Tibial artery (tissue), 4 donors: ENCODE data around the gene C4orf54.

Source experiments
- DNase-seq, 2 donors: peaks; one replicate each; pipeline ENCODE4 v3.0.0-alpha.2; 2019
- H3K27ac ChIP-seq, 2 donors: fragments of 200-600 bp; sonication (generic) in 1 of 2; 1 replicate in 1 of 2; 2 replicates in 1 of 2; pipeline ENCODE4 v1.5.1; 2018 to 2019; ENCODE audit warnings: mild to moderate bottlenecking in 1 of 2
- H3K27me3 ChIP-seq, 2 donors: fragments of 200-600 bp; sonication (generic) in 1 of 2; one replicate each; pipeline versions ENCODE4 v1.5.1 to v1.6.0; 2016 to 2019
- H3K36me3 ChIP-seq, 3 donors: fragments of 200-600 bp; sonication (generic) in 2 of 3; one replicate each; pipeline ENCODE4 v1.5.1; 2016 to 2019; ENCODE audit warnings: mild to moderate bottlenecking in 2 of 3
- H3K4me1 ChIP-seq, 4 donors: fragments of 200-600 bp; sonication (generic) in 2 of 4; 1 replicate in 3 of 4; 2 replicates in 1 of 4; pipeline ENCODE4 v1.5.1; 2016 to 2019
- H3K4me3 ChIP-seq, 2 donors: fragments of 200-600 bp; sonication (generic) in 1 of 2; 1 replicate in 1 of 2; 2 replicates in 1 of 2; pipeline ENCODE4 v1.5.1; 2018 to 2019; ENCODE audit warnings: mild to moderate bottlenecking in 2 of 2
- H3K9me3 ChIP-seq, 3 donors: fragments of 200-600 bp; sonication (generic) in 1 of 3; one replicate each; pipeline ENCODE4 v1.5.1; 2016 to 2019
- intact Hi-C: fragments of 100-400 bp; cut with DNase I; formaldehyde crosslinking; loops from one replicate; pipeline ENCODE4 v1.15.0; 2023; ENCODE audit warnings: low total_unique reads
- TF ChIP-seq, protein P1 (sequence below), 2 experiments: fragments of 200-600 bp in 1 of 2; fragments of 450-650 bp in 1 of 2; IDR thresholded peaks; one replicate each; pipeline ENCODE4 v1.5.1; 2017 to 2019; ENCODE audit warnings: antibody characterized with exemption in 2 of 2, mild to moderate bottlenecking in 1 of 2, moderate library complexity in 1 of 2

The C4orf54 gene

GRCh38 chr4:99612704-99613103 is 44.9 kb downstream of the C4orf54 start:
- Histone ChIP-seq H3K4me3 (no peak overlapping the region), H3K9me3 (no peaks in the 10 kb centered on the region), H3K36me3 (no peaks in the 10 kb centered on the region), H3K4me1 (peaks cover 0 to 25% (median 12%) of the 10 kb centered on the region in 4 donors), H3K27me3 (no peaks in the 10 kb centered on the region), H3K27ac (no peak overlapping the region)
- TF ChIP-seq, protein P1, sequence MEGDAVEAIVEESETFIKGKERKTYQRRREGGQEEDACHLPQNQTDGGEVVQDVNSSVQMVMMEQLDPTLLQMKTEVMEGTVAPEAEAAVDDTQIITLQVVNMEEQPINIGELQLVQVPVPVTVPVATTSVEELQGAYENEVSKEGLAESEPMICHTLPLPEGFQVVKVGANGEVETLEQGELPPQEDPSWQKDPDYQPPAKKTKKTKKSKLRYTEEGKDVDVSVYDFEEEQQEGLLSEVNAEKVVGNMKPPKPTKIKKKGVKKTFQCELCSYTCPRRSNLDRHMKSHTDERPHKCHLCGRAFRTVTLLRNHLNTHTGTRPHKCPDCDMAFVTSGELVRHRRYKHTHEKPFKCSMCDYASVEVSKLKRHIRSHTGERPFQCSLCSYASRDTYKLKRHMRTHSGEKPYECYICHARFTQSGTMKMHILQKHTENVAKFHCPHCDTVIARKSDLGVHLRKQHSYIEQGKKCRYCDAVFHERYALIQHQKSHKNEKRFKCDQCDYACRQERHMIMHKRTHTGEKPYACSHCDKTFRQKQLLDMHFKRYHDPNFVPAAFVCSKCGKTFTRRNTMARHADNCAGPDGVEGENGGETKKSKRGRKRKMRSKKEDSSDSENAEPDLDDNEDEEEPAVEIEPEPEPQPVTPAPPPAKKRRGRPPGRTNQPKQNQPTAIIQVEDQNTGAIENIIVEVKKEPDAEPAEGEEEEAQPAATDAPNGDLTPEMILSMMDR (IDR thresholded peaks at IDR 0.05) = no peak
- intact Hi-C loops = no loop called here
- no peak for DNase-seq

DNA sequence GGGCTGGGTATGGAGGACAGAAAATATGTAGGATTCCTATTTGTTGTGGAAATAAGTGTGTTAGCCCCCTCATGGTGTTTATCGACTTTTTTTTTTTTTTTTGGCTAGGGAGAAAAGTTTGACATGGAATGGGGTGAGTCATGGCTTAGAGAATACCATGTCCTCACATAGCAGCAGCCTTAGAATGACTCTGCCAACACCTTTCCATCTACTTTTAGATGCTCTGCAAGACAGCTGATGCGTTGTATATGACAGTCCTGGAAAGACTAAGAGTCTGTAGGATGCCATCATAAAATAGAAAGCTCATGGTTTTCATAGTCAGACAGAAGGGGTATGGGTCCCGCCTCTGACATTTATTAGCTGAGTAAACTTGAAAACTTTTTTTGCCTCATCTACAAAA is 45.3 kb downstream of the C4orf54 start:
- no peaks in the 10 kb centered on the region for H3K36me3 ChIP-seq
- H3K4me1 ChIP-seq = peaks cover 0 to 25% (median 12%) of the 10 kb centered on the region in 4 donors
- no peak for DNase-seq
- no peaks in the 10 kb centered on the region for H3K9me3 ChIP-seq
- no peaks in the 10 kb centered on the region for H3K27me3 ChIP-seq
- H3K4me3 ChIP-seq = no peak overlapping the region
- intact Hi-C loops = no loop called here
- H3K27ac ChIP-seq = no peak overlapping the region
- TF ChIP-seq, protein P1 (IDR thresholded peaks at IDR 0.05) = no peak

DNA sequence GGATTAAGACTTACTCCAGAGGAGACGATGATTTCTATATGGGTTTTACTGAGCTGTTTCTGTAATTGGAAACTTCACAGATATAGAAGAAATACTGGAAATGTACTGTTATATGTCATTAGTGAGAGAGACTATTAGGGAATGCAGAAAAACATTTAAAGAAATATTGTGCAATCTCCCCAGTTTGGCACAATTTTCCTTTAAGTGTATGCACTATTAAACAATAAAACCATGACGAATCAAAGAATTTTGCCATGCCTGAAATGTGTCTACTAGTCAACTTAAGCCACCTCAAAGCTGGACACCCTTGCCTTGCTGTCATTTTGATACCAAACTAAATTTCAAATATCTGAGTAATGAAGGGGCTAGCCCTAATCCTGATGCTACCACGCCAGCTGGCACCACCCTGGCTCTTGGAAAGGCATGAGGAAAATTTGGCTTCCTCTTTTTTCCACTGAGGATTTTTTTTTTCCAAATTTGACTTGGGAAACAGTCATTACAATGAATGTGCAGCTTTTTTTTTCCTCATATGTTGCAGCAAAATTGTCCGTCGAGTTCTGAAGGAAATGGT is 46.9 kb downstream of the C4orf54 start:
- TF ChIP-seq, protein P1 (IDR thresholded peaks at IDR 0.05) = no peak
- intact Hi-C loops = no loop called here
- Histone ChIP-seq H3K36me3 (no peaks in the 10 kb centered on the region), H3K27ac (peak overlapping the region in 1 of 2 donors; percentile 27), H3K4me1 (peaks cover 0 to 25% (median 10%) of the 10 kb centered on the region in 4 donors), H3K27me3 (no peaks in the 10 kb centered on the region), H3K9me3 (no peaks in the 10 kb centered on the region), H3K4me3 (peak overlapping the region; percentile 0 to 19)
- peak in 1 of 2 donors; percentile 68 for DNase-seq

GRCh38 chr4:99608417-99608816 is 49.2 kb downstream of the C4orf54 start:
- Histone ChIP-seq H3K4me1 (peaks cover 0 to 25% (median 10%) of the 10 kb centered on the region in 4 donors), H3K4me3 (no peak overlapping the region), H3K27me3 (no peaks in the 10 kb centered on the region), H3K27ac (no peak overlapping the region), H3K9me3 (no peaks in the 10 kb centered on the region), H3K36me3 (no peaks in the 10 kb centered on the region)
- TF ChIP-seq, protein P1 (IDR thresholded peaks at IDR 0.05) = no peak
- intact Hi-C loops = no loop called here
- DNase-seq = no peak
